22Rv1 (cell line): ENCODE measurements around the gene AGAP9.
"Not testable (repeated sequence)": the region's sequence is repeated elsewhere in the genome, so short reads cannot be mapped to it uniquely, and the experiment has no call there.

ENCODE experiments used
- CTCF ChIP-seq: fragments of 450-650 bp; IDR thresholded peaks from 2 replicates; pipeline ENCODE4 v1.5.1; 2017; ENCODE audit warnings: mild to moderate bottlenecking
- ZFX ChIP-seq: fragments of 450-650 bp; IDR thresholded peaks from 2 replicates; pipeline ENCODE4 v1.6.1; 2017; ENCODE audit warnings: antibody characterized with exemption, borderline replicate concordance

GRCh38 chr10:47480133-47480532, 43.3 kb downstream of the AGAP9 start:
- TF ChIP-seq CTCF, ZFX: not testable (repeated sequence)
